SU-DHL-6 (cell line): ENCODE results near the gene MYH13.

Experiments
- CTCF ChIP-seq: fragments of 200-600 bp; sonication (generic); IDR thresholded peaks from one replicate; pipeline ENCODE4 v1.5.1; 2017; ENCODE audit warnings: antibody characterized with exemption, mild to moderate bottlenecking, low read length, moderate library complexity; ENCODE audit not compliant: insufficient read depth, poor library complexity, severe bottlenecking
- EZH2phosphoT487 ChIP-seq: fragments of 200-600 bp; sonication (generic), shearing (Covaris generic); conservative IDR thresholded peaks from 2 replicates; pipeline ENCODE4 v1.6.1; 2018; ENCODE audit warnings: mild to moderate bottlenecking, antibody characterized with exemption, low read length, moderate library complexity, mixed read lengths

- TF ChIP-seq CTCF (no peak), EZH2phosphoT487 (no peak)
Observed at GRCh38 chr17:10385871-10386270, 13.1 kb upstream of the MYH13 start.
